Right cardiac atrium (tissue), 5 donors: ENCODE data around the gene PPIP5K2. TPM values are rescaled to one million over a fixed set of nuclear protein-coding genes. Genes with fewer than 3 reads are reported as not detected.
"Not testable (repeated sequence)": the region's sequence is repeated elsewhere in the genome, so short reads cannot be mapped to it uniquely, and the experiment has no call there.

Experiments used
- ATAC-seq, 2 donors: fragments of 200-7000 bp; cut with Tn5 transposase; one replicate each; pipeline versions ENCODE4 v1.8.0 to v1.9.1; 2020; ENCODE audit warnings: moderate library complexity in 2 of 2, mild to moderate bottlenecking in 1 of 2
- DNase-seq, 3 donors: peaks; one replicate each; pipeline ENCODE4 v3.0.0-alpha.2; 2020
- H3K27ac ChIP-seq: one replicate; pipeline ENCODE4 v1.5.1; 2013; ENCODE audit warnings: mild to moderate bottlenecking, low read length, control low read depth, moderate library complexity
- H3K27me3 ChIP-seq: one replicate; pipeline ENCODE4 v1.6.1; 2013; ENCODE audit not compliant: control insufficient read depth, insufficient read depth
- H3K4me1 ChIP-seq: one replicate; pipeline ENCODE4 v1.6.1; 2013; ENCODE audit warnings: low read length; ENCODE audit not compliant: control insufficient read depth, insufficient read depth
- H3K4me3 ChIP-seq: one replicate; pipeline ENCODE4 v1.5.1; 2013; ENCODE audit warnings: low read length, control low read depth
- H3K9me3 ChIP-seq: one replicate; pipeline ENCODE4 v1.6.1; 2013; ENCODE audit warnings: low read length; ENCODE audit not compliant: control insufficient read depth
- whole genome bisulfite sequencing: extraction: QIAGEN DNeasy Blood & Tissue Kit; methylation state at CpG from one replicate; pipeline ENCODE4 v1.1.7; 2013; 5-methylcytosine and 5-hydroxymethylcytosine counted together
- intact Hi-C, 4 donors: fragments of 100-400 bp; cut with DNase I; formaldehyde crosslinking; loops; one replicate each; pipeline versions ENCODE4 v1.11.0 to v1.14.0; 2022 to 2023
- polyA plus RNA-seq: library from polyadenylated mRNA; stranded (reverse); fragments of 200-250 nt; gene quantifications from one replicate; pipeline ENCODE4 v1.2.3, GENCODE V29; 2013
- total RNA-seq, 4 donors: library from RNA; stranded (reverse); fragmentation: NEBNext Ultra II Directional; extraction: Animal tissue kit (Norgen Biotek cat#: 25700); gene quantifications; one replicate each; pipeline ENCODE4 v1.2.1, GENCODE V29; 2021
- donor health status: healthy with polysubstance abuse.
- donor health status: DM: no; HTN: yes; CAD: no.
- donor health status: DM: no; HTN: no; CAD: no.
- donor health status: DM: no; HTN: yes; CAD: no; lungs with severe emphysema.
- donor health status: DM: yes; HTN: yes; CAD: no.

Gene PPIP5K2
- total and polyA plus RNA-seq, 5 donors: 14.1 to 40.8 (median 37.8) TPM

- DNase-seq (no peak), ATAC-seq (no peak)
- Histone ChIP-seq H3K27me3 (no peaks in the 10 kb centered on the region), H3K9me3 (no peaks in the 10 kb centered on the region), H3K4me3 (no peak overlapping the region), H3K4me1 (peaks cover 3% of the 10 kb centered on the region), H3K27ac (no peak overlapping the region)
- intact Hi-C loops: no loop called here
Measured at GRCh38 chr5:103207653-103208052, 87.6 kb downstream of the PPIP5K2 start.

DNA sequence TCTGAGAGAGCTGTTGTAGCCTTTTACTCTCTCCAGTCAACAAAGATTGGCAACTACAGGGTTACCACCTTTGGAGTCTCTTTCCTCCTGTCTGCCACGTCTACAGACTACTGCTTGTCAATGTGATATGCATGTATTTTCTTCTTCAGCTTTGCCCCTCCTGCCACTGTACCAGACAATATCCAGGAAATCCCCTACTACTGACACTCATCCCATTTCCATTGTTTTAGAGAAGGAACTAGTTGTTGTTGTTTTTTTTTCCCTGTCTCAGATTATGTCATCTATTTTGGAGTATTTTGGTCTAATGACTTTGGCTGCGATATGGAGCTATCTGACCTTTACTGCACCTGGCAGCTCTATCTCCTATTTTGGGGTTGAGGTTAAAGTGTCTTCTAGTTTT, 88.4 kb downstream of the PPIP5K2 start:
- peak overlapping the region; percentile 37 for H3K27ac ChIP-seq
- no peaks in the 10 kb centered on the region for H3K9me3 ChIP-seq
- WGBS: 31% methylated on average over 2 of the region's 2 CpGs
- no peaks in the 10 kb centered on the region for H3K27me3 ChIP-seq
- ATAC-seq: peak in 1 of 2 donors; percentile 18
- H3K4me1 ChIP-seq: peaks cover 3% of the 10 kb centered on the region
- intact Hi-C loops: no loop called here
- no peak overlapping the region for H3K4me3 ChIP-seq
- DNase-seq: no peak

- peaks cover 3% of the 10 kb centered on the region for H3K4me1 ChIP-seq
- H3K4me3 ChIP-seq: no peak overlapping the region
- ATAC-seq (no peak), DNase-seq (no peak)
- H3K9me3 ChIP-seq: no peaks in the 10 kb centered on the region
- intact Hi-C loops: no loop called here
- no peak overlapping the region for H3K27ac ChIP-seq
- H3K27me3 ChIP-seq: no peaks in the 10 kb centered on the region
Measured at GRCh38 chr5:103209065-103209464, 89.0 kb downstream of the PPIP5K2 start.

GRCh38 chr5:103210952-103211351, 90.9 kb downstream of the PPIP5K2 start:
- no peak overlapping the region for H3K27ac ChIP-seq
- 100% methylated on average over 2 of the region's 2 CpGs for WGBS
- H3K9me3 ChIP-seq: no peaks in the 10 kb centered on the region
- H3K4me1 ChIP-seq: peaks cover 3% of the 10 kb centered on the region
- intact Hi-C loops: no loop called here
- DNase-seq: no peak
- H3K4me3 ChIP-seq: no peak overlapping the region
- ATAC-seq: no peak
- H3K27me3 ChIP-seq: no peaks in the 10 kb centered on the region

DNA sequence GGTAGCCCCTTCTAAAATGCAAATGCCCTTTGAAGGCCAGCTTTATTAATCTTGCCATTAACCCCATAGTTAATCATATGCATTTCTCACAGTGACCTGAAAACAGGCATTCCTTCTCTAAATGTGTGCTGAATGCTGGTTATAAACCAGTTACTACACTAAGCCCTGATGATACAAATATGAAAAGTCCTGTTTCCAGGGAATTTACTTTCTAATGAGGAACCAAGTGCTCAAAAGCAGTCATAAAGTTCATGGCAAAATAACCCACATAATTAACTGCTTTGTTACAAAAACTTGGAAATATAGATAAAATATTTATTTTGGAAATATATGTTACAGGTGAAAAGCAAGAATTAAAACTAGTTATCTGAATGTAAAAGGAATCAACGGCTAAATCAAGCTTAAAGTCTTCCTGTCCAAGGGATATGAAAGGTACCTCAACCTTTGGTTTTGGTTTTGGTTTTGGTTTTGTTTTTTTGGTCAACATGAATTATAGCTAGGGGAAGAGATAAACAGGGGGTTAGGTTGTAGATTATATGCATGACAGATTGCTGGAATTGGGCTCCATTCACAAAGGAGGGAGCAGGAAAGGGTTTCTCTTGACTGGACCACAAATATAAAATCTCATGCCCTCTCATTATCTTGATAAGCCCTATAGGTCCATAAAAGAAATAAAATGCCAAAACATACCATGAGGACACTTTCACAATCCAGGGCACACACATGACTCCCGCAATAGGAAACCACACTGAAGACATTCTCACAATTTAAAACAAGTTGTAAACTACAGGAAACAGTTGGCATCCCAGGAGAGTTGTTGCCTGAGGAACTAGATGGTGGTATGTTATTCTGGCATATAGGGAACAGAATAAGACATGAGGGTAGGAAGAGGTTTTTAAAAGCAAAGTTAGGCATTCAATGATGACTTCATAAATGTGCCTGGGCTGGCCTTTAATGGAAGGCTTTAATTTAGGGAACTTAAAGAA, 91.8 kb downstream of the PPIP5K2 start:
- DNase-seq (no peak), ATAC-seq (no peak)
- Histone ChIP-seq H3K4me1 (peaks cover 5% of the 10 kb centered on the region), H3K4me3 (no peak overlapping the region), H3K27me3 (no peaks in the 10 kb centered on the region), H3K9me3 (no peaks in the 10 kb centered on the region), H3K27ac (no peak overlapping the region)
- intact Hi-C loops: no loop called here
- WGBS: 73% methylated on average over 2 of the region's 2 CpGs

DNA sequence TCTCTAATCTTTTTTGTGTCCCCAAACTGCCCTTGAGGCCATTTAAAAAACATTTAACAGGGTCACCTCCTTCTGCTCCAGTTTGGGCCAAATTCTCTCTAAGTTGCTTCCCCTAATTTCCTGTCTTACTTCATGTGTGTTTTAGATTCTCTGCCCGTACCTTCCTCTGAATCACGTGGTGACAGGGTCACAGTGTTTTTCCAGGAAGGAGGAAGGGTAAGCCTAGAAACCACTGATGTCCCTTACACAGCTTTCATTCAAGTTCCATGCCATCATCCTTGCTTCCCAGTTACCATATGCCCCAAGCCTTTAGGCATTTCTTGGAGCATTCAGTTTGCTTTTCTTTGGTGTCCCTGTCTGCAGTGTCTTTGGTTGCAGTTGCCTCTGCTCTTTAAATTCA, 96.0 kb downstream of the PPIP5K2 start:
- Histone ChIP-seq H3K9me3 (no peaks in the 10 kb centered on the region), H3K4me1 (peaks cover 2% of the 10 kb centered on the region), H3K27ac (no peak overlapping the region), H3K4me3 (no peak overlapping the region), H3K27me3 (no peaks in the 10 kb centered on the region)
- peak in 1 of 2 donors; percentile 73 for ATAC-seq
- no peak for DNase-seq
- intact Hi-C loops: no loop called here
- 23% methylated on average over 2 of the region's 2 CpGs for WGBS

DNA sequence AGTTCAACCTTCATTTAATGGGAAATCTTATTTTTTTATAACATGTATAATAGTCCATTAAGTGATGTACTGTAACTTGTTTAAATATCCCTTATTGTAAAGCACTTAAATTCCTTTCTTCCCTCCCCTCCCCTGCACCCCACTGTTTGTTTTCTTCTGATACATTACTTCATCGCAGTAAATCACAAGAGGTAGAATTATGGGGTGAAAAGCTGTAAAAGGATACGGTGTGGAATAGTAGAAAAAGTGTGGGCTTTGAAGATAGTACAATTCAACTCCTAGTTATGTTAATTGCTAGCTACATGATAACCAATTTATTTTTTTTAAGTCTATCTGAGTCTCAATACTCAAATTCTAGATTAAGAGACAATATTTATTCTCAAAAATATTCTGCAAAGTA, 96.6 kb downstream of the PPIP5K2 start:
- ATAC-seq: no peak
- Histone ChIP-seq H3K27me3 (no peaks in the 10 kb centered on the region), H3K27ac (no peak overlapping the region), H3K4me3 (no peak overlapping the region), H3K9me3 (no peaks in the 10 kb centered on the region), H3K4me1 (peaks cover 2% of the 10 kb centered on the region)
- 80% methylated on average over 2 of the region's 2 CpGs for WGBS
- no peak for DNase-seq
- intact Hi-C loops: no loop called here

DNA sequence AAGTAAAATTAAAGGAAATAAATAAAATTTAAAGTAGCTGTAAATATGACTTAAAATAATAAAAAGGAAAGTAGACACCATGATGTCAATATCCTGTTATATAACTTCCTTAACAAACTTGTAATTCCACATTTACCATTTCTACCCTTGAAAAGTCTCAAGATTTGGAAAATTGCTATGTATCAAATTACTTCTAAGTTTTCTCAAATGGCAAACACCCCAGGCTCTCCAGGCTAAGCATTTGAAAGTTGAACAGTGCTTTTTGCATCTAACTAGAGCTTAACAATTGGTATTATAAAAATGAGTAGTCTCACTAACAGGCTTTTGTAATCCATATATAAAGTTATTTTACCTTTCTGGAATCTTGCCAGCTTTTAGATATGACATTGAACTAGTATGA, 97.0 kb downstream of the PPIP5K2 start:
- H3K9me3 ChIP-seq: no peaks in the 10 kb centered on the region

GRCh38 chr5:103218164-103218563, 98.1 kb downstream of the PPIP5K2 start:
- intact Hi-C loops: no loop called here

More for the DNA sequence above, 97.0 kb downstream of the PPIP5K2 start:
- Histone ChIP-seq H3K4me1 (peaks cover 2% of the 10 kb centered on the region), H3K27me3 (no peaks in the 10 kb centered on the region), H3K27ac (no peak overlapping the region), H3K4me3 (no peak overlapping the region)
- DNase-seq: no peak
- ATAC-seq: no peak
- intact Hi-C loops: no loop called here

GRCh38 chr5:103219074-103219473, 99.0 kb downstream of the PPIP5K2 start:
- H3K9me3 ChIP-seq, H3K4me1 ChIP-seq, H3K27me3 ChIP-seq, ATAC-seq, DNase-seq, H3K4me3 ChIP-seq, intact Hi-C loops, H3K27ac ChIP-seq: not testable (repeated sequence)
- WGBS: 99% methylated on average over 2 of the region's 2 CpGs

More at GRCh38 chr5:103218164-103218563, 98.1 kb downstream of the PPIP5K2 start:
- Histone ChIP-seq H3K4me1 (peaks cover 2% of the 10 kb centered on the region), H3K27me3 (no peaks in the 10 kb centered on the region), H3K4me3 (no peak overlapping the region), H3K9me3 (no peaks in the 10 kb centered on the region), H3K27ac (no peak overlapping the region)
- ATAC-seq: peak in 1 of 2 donors; percentile 80
- WGBS: 57% methylated on average over 5 of the region's 5 CpGs
- DNase-seq: no peak

- Histone ChIP-seq H3K4me1 (no peaks in the 10 kb centered on the region), H3K27ac (no peak overlapping the region), H3K9me3 (no peaks in the 10 kb centered on the region), H3K4me3 (no peak overlapping the region), H3K27me3 (no peaks in the 10 kb centered on the region)
- intact Hi-C loops: no loop called here
- 92% methylated on average over 28 of the region's 28 CpGs for WGBS
- peak in 2 of 3 donors; percentile 21 to 35 for DNase-seq
- peak in 1 of 2 donors; percentile 29 for ATAC-seq
Measured at GRCh38 chr5:103223031-103223955, 103.2 kb downstream of the PPIP5K2 start.
